Esophagus muscularis mucosa (tissue), 3 donors: ENCODE results near the gene SMIM17.

Source experiments
- POLR2A ChIP-seq: fragments of 450-650 bp; IDR thresholded peaks from one replicate; pipeline ENCODE4 v1.6.1; 2017; ENCODE audit warnings: antibody characterized with exemption, moderate library complexity, mild to moderate bottlenecking, low read depth
- TF ChIP-seq, protein P1 (sequence below), 3 experiments: fragments of 200-600 bp in 2 of 3; fragments of 450-650 bp in 1 of 3; sonication (generic) in 2 of 3; IDR thresholded peaks; one replicate each; pipeline ENCODE4 v1.5.1; 2017 to 2019; ENCODE audit warnings: antibody characterized with exemption in 3 of 3, mild to moderate bottlenecking in 2 of 3, moderate library complexity in 1 of 3

DNA sequence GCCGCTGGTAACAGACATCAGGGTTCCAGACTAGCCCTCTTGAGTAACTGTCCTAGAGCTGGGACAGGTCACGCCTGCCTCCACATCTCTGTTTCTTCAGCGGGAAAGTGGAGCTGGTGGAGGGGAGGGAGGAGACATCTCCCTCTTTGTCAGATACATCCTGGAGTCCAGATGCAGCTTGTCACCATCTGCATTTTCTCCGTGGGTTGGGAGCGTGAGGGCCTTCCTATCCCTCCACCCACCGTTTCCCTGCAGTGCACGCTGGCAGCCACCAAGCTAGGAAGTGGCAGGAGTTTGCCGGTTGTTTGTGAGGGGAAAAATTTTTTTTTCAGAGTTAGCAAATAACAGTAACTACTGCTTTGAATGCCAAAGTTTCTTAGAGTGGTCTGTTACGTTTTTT lies 20.0 kb upstream of the SMIM17 start:
- TF ChIP-seq, protein P1, sequence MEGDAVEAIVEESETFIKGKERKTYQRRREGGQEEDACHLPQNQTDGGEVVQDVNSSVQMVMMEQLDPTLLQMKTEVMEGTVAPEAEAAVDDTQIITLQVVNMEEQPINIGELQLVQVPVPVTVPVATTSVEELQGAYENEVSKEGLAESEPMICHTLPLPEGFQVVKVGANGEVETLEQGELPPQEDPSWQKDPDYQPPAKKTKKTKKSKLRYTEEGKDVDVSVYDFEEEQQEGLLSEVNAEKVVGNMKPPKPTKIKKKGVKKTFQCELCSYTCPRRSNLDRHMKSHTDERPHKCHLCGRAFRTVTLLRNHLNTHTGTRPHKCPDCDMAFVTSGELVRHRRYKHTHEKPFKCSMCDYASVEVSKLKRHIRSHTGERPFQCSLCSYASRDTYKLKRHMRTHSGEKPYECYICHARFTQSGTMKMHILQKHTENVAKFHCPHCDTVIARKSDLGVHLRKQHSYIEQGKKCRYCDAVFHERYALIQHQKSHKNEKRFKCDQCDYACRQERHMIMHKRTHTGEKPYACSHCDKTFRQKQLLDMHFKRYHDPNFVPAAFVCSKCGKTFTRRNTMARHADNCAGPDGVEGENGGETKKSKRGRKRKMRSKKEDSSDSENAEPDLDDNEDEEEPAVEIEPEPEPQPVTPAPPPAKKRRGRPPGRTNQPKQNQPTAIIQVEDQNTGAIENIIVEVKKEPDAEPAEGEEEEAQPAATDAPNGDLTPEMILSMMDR (IDR thresholded peaks at IDR 0.05) = no peak
- no peak for TF ChIP-seq POLR2A
